Smooth muscle cell (in vitro differentiated cells): ENCODE data around the gene EFR3B. TPM values are rescaled to one million over a fixed set of nuclear protein-coding genes. Genes with fewer than 3 reads are reported as not detected.

Experiments used
- polyA plus RNA-seq: library from polyadenylated mRNA; unstranded; fragments of >200 nt; fragmentation: Nextera tagmentation; extraction: Ambion mirVana; gene quantifications from 2 replicates; pipeline ENCODE4 v1.2.1, GENCODE V29; 2016
- small RNA-seq: library from RNA; depleted of rRNA; stranded (forward); fragments of <200 nt; gene quantifications from one replicate; pipeline ENCODE3, GENCODE V24; 2014
- total RNA-seq: library from RNA; depleted of rRNA; stranded (reverse); fragments of >200 nt; gene quantifications from 2 replicates; pipeline ENCODE4 v1.2.3, GENCODE V29; 2014

Gene EFR3B
- total and polyA plus RNA-seq, 2 experiments from 2014 or later, result 4.0 to 5.2 TPM

Small RNA genes within 50 kb of the gene (small RNA-seq; reads per million reads assigned to genes)
- not detected for gene RF00019
- gene RN7SL856P, result not detected

Other genes with a start within 250 kb of the EFR3B start
- 25.1 and 29.4 TPM in 2 replicates for gene PTRHD1, start 248.7 kb upstream of the EFR3B start, total RNA-seq
- 32.5 and 38.7 TPM in 2 replicates for gene PTRHD1, start 248.7 kb upstream of the EFR3B start, polyA plus RNA-seq
- 14.1 and 14.7 TPM in 2 replicates for gene CENPO, start 248.7 kb upstream of the EFR3B start, total RNA-seq
- gene CENPO, start 248.7 kb upstream of the EFR3B start, polyA plus RNA-seq, result 9.3 and 15.3 TPM in 2 replicates
- 20.8 and 34.3 TPM in 2 replicates for gene ADCY3, start 121.8 kb upstream of the EFR3B start, total RNA-seq
- 29.6 and 41.7 TPM in 2 replicates for gene ADCY3, start 121.8 kb upstream of the EFR3B start, polyA plus RNA-seq
- 4.4 and 8.4 TPM in 2 replicates for gene DNAJC27, start 70.1 kb upstream of the EFR3B start, total RNA-seq
- gene DNAJC27, start 70.1 kb upstream of the EFR3B start, polyA plus RNA-seq, result 1.4 and 2.2 TPM in 2 replicates
- not detected in 2 replicates for gene POMC, start 126.5 kb downstream of the EFR3B start, total RNA-seq
- gene POMC, start 126.5 kb downstream of the EFR3B start, polyA plus RNA-seq, result 0.70 TPM in 1 of 2 replicates, not detected in the other